Spleen (tissue), 11 donors: ENCODE results near the gene JADE2. TPM values are rescaled to one million over a fixed set of nuclear protein-coding genes. Genes with fewer than 3 reads are reported as not detected.

Source experiments
- DNase-seq: peaks from one replicate; pipeline ENCODE4 v3.0.0-alpha.2; 2020
- H3K27ac ChIP-seq, 8 donors: fragments of 200-600 bp; sonication (generic) in 7 of 8; 1 replicate in 4 of 8; 2 replicates in 4 of 8; pipeline versions ENCODE4 v1.5.0 to v1.8.0; 2016 to 2021; ENCODE audit warnings: inconsistent platforms in 4 of 8, mild to moderate bottlenecking in 4 of 8, moderate library complexity in 1 of 8
- H3K27me3 ChIP-seq, 7 donors: fragments of 200-600 bp; sonication (generic) in 6 of 7; replicated peaks in 1 of 7; 1 replicate in 4 of 7; 2 replicates in 3 of 7; pipeline versions ENCODE4 v1.5.0 to v1.8.0; 2016 to 2021; ENCODE audit warnings: inconsistent platforms in 3 of 7, mild to moderate bottlenecking in 1 of 7
- H3K36me3 ChIP-seq, 6 donors: fragments of 200-600 bp; sonication (generic) in 5 of 6; 1 replicate in 4 of 6; 2 replicates in 2 of 6; pipeline versions ENCODE4 v1.5.0 to v1.8.0; 2016 to 2021; ENCODE audit warnings: inconsistent platforms in 2 of 6
- H3K4me1 ChIP-seq, 6 donors: fragments of 200-600 bp; sonication (generic) in 5 of 6; 1 replicate in 3 of 6; 2 replicates in 3 of 6; pipeline versions ENCODE4 v1.5.0 to v1.8.0; 2016 to 2021; ENCODE audit warnings: inconsistent platforms in 3 of 6
- H3K4me3 ChIP-seq, 8 donors: fragments of 200-600 bp; sonication (generic) in 7 of 8; 1 replicate in 4 of 8; 2 replicates in 4 of 8; pipeline versions ENCODE4 v1.5.0 to v1.8.0; 2016 to 2021; ENCODE audit warnings: inconsistent platforms in 4 of 8, mild to moderate bottlenecking in 4 of 8, moderate library complexity in 2 of 8
- H3K9me3 ChIP-seq, 8 donors: fragments of 200-600 bp; sonication (generic) in 7 of 8; 1 replicate in 4 of 8; 2 replicates in 4 of 8; pipeline versions ENCODE4 v1.5.0 to v1.8.0; 2016 to 2021; ENCODE audit warnings: inconsistent platforms in 4 of 8
- CTCF ChIP-seq, 11 experiments: fragments of 200-600 bp in 7 of 11; fragments of 450-650 bp in 4 of 11; sonication (generic) in 4 of 11; IDR thresholded peaks in 8 of 11; conservative IDR thresholded peaks in 3 of 11; 1 replicate in 7 of 11; 2 replicates in 4 of 11; pipeline versions ENCODE4 v1.4.0 to v1.8.0; 2016 to 2021; ENCODE audit warnings: antibody characterized with exemption in 11 of 11, inconsistent platforms in 4 of 11, mild to moderate bottlenecking in 1 of 11
- POLR2A ChIP-seq, 3 donors: fragments of 450-650 bp; IDR thresholded peaks; one replicate each; pipeline ENCODE4 v1.5.1; 2017; ENCODE audit warnings: antibody characterized with exemption in 3 of 3, mild to moderate bottlenecking in 1 of 3
- POLR2AphosphoS5 ChIP-seq, 3 donors: sonication (generic); formaldehyde crosslinking; IDR thresholded peaks; one replicate each; pipeline ENCODE4 v1.5.1; 2017; ENCODE audit warnings: antibody characterized with exemption in 3 of 3
- WGBS, 5 donors: extraction: QIAGEN DNeasy Blood & Tissue Kit in 3 of 5; methylation state at CpG; one replicate each; pipeline versions ENCODE4 v1.1.5 to v1.1.7; 2013 to 2018; 5-methylcytosine and 5-hydroxymethylcytosine counted together
- intact Hi-C: fragments of 100-400 bp; cut with DNase I; formaldehyde crosslinking; loops from one replicate; pipeline ENCODE4 v1.15.0; 2023; ENCODE audit warnings: low total_unique reads
- polyA plus RNA-seq, 3 donors: library from polyadenylated mRNA; stranded (reverse); fragments of 200-250 nt; gene quantifications; one replicate each; pipeline ENCODE4 v1.2.1, GENCODE V29; 2013
- total RNA-seq, 7 donors: library from RNA; depleted of rRNA in 3 of 7; stranded (reverse); fragments of >200 nt in 3 of 7; fragmentation: NEBNext Ultra II Directional in 4 of 7; extraction: Animal tissue kit (Norgen Biotek cat#: 25700) in 4 of 7; gene quantifications; one replicate each; pipeline versions ENCODE4 v1.1.0 to v1.2.1, GENCODE V29; 2016 to 2021
- donor health status: healthy with polysubstance abuse.
- donor health status: DM: no; HTN: no; CAD: no; lungs with moderate emphysema.
- donor health status: DM: no; HTN: no; CAD: no.
- donor health status: Bipolar disorder and iron deficiency.
- donor health status: healthy.
- donor health status: DM: no; HTN: no; CAD: no.
- donor health status: DM: yes; HTN: yes; CAD: no.

The JADE2 gene
- total and polyA plus RNA-seq, 10 donors: 12.3 to 131 (median 94.3) TPM

- TF ChIP-seq CTCF (IDR thresholded peaks at IDR 0.05 in 8 of 11, conservative IDR thresholded peaks at IDR 0.05 in 3 of 11): no peak
- TF ChIP-seq POLR2AphosphoS5 (IDR thresholded peaks at IDR 0.05): no peak
- TF ChIP-seq POLR2A (IDR thresholded peaks at IDR 0.05): no peak
- intact Hi-C loops: loop anchor here (10.0 kb wide), 2 partner anchors 51 to 161 kb away; partner anchors contain the start of genes CDKN2AIPNL and JADE2
- Histone ChIP-seq H3K4me3 (no peak overlapping the region), H3K27ac (peak overlapping the region in 1 of 8 donors; percentile 14), H3K36me3 (peaks cover 4 to 100% (median 92%) of the 10 kb centered on the region in 6 donors), H3K9me3 (no peaks in the 10 kb centered on the region), H3K4me1 (peaks cover 12 to 69% (median 28%) of the 10 kb centered on the region in 6 donors), H3K27me3 (no peaks in the 10 kb centered on the region)
- 63 to 96% (median 85%) methylated on average over 2 of the region's 2 CpGs for WGBS, 5 donors
- no peak for DNase-seq
These were observed 49.8 kb downstream of the JADE2 start for GRCh38 chr5:134575316-134575715.

- no peak for TF ChIP-seq POLR2A (IDR thresholded peaks at IDR 0.05)
- peak in 1 of 3 donors; percentile 59 for TF ChIP-seq POLR2AphosphoS5 (IDR thresholded peaks at IDR 0.05)
- Histone ChIP-seq H3K4me3 (no peak overlapping the region), H3K4me1 (peaks cover 12 to 63% (median 22%) of the 10 kb centered on the region in 6 donors), H3K27me3 (no peaks in the 10 kb centered on the region), H3K9me3 (no peaks in the 10 kb centered on the region), H3K27ac (peak overlapping the region in 2 of 8 donors; percentile 21 to 47), H3K36me3 (peaks cover 4 to 100% (median 85%) of the 10 kb centered on the region in 6 donors)
- intact Hi-C loops: loop anchor here (10.0 kb wide), 2 partner anchors 52 to 162 kb away; partner anchors contain the start of genes CDKN2AIPNL and JADE2
- whole genome bisulfite sequencing, 5 donors: 72 to 82% (median 79%) methylated on average over 12 of the region's 12 CpGs
- no peak for DNase-seq
These were observed 51.0 kb downstream of the JADE2 start for GRCh38 chr5:134576386-134577021.

GRCh38 chr5:134577022-134577795 is 51.7 kb downstream of the JADE2 start:
- no peak for DNase-seq
- no peak overlapping the region for H3K4me3 ChIP-seq
- H3K27me3 ChIP-seq: no peaks in the 10 kb centered on the region
- peak overlapping the region in 2 of 8 donors; percentile 21 to 47 for H3K27ac ChIP-seq
- intact Hi-C loops: loop anchor here (10.0 kb wide), 2 partner anchors 52 to 162 kb away; partner anchors contain the start of genes CDKN2AIPNL and JADE2
- 54 to 77% (median 68%) methylated on average over 9 to 10 of the region's 10 CpGs for WGBS, 5 donors
- no peak for TF ChIP-seq POLR2A (IDR thresholded peaks at IDR 0.05)
- TF ChIP-seq CTCF (IDR thresholded peaks at IDR 0.05 in 8 of 11, conservative IDR thresholded peaks at IDR 0.05 in 3 of 11): no peak
- no peak for TF ChIP-seq POLR2AphosphoS5 (IDR thresholded peaks at IDR 0.05)
- peaks cover 12 to 63% (median 22%) of the 10 kb centered on the region in 6 donors for H3K4me1 ChIP-seq
- peaks cover 4 to 100% (median 78%) of the 10 kb centered on the region in 6 donors for H3K36me3 ChIP-seq
- H3K9me3 ChIP-seq: no peaks in the 10 kb centered on the region

GRCh38 chr5:134577796-134578577 is 52.5 kb downstream of the JADE2 start:
- H3K27ac ChIP-seq: peak overlapping the region in 2 of 8 donors; percentile 21 to 47
- H3K36me3 ChIP-seq: peaks cover 4 to 97% (median 72%) of the 10 kb centered on the region in 6 donors
- TF ChIP-seq POLR2AphosphoS5 (IDR thresholded peaks at IDR 0.05) (peak in 2 of 3 donors; percentile 52 to 66), POLR2A (IDR thresholded peaks at IDR 0.05) (no peak), CTCF (IDR thresholded peaks at IDR 0.05 in 8 of 11, conservative IDR thresholded peaks at IDR 0.05 in 3 of 11) (peak; percentile 45 to 90 (median 82))
- H3K9me3 ChIP-seq: no peaks in the 10 kb centered on the region
- 42 to 50% (median 46%) methylated on average over 17 of the region's 17 CpGs for WGBS, 5 donors
- intact Hi-C loops: loop anchor here (10.0 kb wide), 2 partner anchors 53 to 163 kb away; partner anchors contain the start of genes CDKN2AIPNL and JADE2
- peak; percentile 93 for DNase-seq
- H3K4me1 ChIP-seq: peaks cover 12 to 60% (median 22%) of the 10 kb centered on the region in 6 donors
- no peaks in the 10 kb centered on the region for H3K27me3 ChIP-seq
- H3K4me3 ChIP-seq: no peak overlapping the region
